ENCODE results near the gene ALDH4A1.

Gene ALDH4A1

GRCh38 chr1:18928406-18928805 is 26.1 kb upstream of the ALDH4A1 start:
- WGBS, 2 experiments (ENCODE audit: insufficient coverage in 2 of 2): 85 to 93% methylated on average over 4 to 7 of the region's 8 CpGs
- Histone ChIP-seq H3K4me3 (ENCODE audit: extremely low read depth, insufficient read depth, low read length, poor library complexity, severe bottlenecking) (no peak overlapping the region), H3K4me1 (ENCODE audit: control insufficient read depth, insufficient read depth, low read length, poor library complexity, severe bottlenecking) (peaks cover 60% of the 10 kb centered on the region), H3K36me3 (ENCODE audit: control insufficient read depth, insufficient read depth, low read length) (no peaks in the 10 kb centered on the region), H3K9me3 (ENCODE audit: control insufficient read depth, low read length) (no peaks in the 10 kb centered on the region), H3K27ac (ENCODE audit: low read depth, low read length, severe bottlenecking) (no peak overlapping the region)

DNA sequence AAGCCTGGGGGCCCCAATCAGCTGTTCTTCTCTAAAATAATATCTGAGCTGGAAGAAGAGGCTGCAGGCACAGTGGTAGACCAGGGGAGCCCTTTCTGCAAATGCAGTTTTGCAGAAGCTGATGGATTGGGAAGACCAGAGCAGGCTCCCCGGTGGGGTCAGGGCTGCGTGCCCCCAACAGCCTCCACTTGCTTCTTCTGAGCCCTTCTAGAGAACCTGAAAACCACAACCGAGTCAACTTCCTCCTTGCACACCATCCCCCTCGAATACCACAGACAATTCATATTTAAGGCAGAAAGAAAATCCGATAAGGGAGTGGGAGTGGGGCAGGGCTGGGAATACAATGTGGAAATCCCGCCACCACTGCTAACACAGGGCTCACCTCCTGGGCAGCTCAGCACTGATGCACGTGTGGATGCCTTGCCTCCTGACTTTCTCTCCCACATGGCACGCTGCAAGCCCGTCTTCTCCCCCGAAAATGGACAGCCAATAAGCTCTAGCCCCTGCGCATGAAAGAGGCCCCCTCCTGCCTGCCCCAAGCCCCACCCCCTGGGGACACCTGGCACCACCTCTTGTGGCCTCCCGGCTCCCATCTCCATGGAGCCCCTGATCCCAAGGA is 25.4 kb upstream of the ALDH4A1 start:
- Histone ChIP-seq H3K4me1 (ENCODE audit: control insufficient read depth, insufficient read depth, low read length, poor library complexity, severe bottlenecking) (peaks cover 63% of the 10 kb centered on the region), H3K9me3 (ENCODE audit: control insufficient read depth, low read length) (no peaks in the 10 kb centered on the region), H3K4me3 (ENCODE audit: extremely low read depth, insufficient read depth, low read length, poor library complexity, severe bottlenecking) (no peak overlapping the region), H3K36me3 (ENCODE audit: control insufficient read depth, insufficient read depth, low read length) (no peaks in the 10 kb centered on the region), H3K27ac (ENCODE audit: low read depth, low read length, severe bottlenecking) (peak overlapping the region; percentile 5)
- WGBS, 2 experiments (ENCODE audit: insufficient coverage in 2 of 2): 75 to 80% methylated on average over 4 to 8 of the region's 12 CpGs

GRCh38 chr1:18927082-18927653 is 24.8 kb upstream of the ALDH4A1 start:
- H3K9me3 ChIP-seq (ENCODE audit: control insufficient read depth, low read length): no peaks in the 10 kb centered on the region
- peak overlapping the region; percentile 97 for H3K27ac ChIP-seq (ENCODE audit: low read depth, low read length, severe bottlenecking)
- WGBS, 2 experiments (ENCODE audit: insufficient coverage in 2 of 2): 91 to 95% methylated on average over 12 to 16 of the region's 16 CpGs
- no peaks in the 10 kb centered on the region for H3K36me3 ChIP-seq (ENCODE audit: control insufficient read depth, insufficient read depth, low read length)
- peaks cover 67% of the 10 kb centered on the region for H3K4me1 ChIP-seq (ENCODE audit: control insufficient read depth, insufficient read depth, low read length, poor library complexity, severe bottlenecking)
- H3K4me3 ChIP-seq (ENCODE audit: extremely low read depth, insufficient read depth, low read length, poor library complexity, severe bottlenecking): no peak overlapping the region

GRCh38 chr1:18926315-18927081 is 24.1 kb upstream of the ALDH4A1 start:
- Histone ChIP-seq H3K4me3 (ENCODE audit: extremely low read depth, insufficient read depth, low read length, poor library complexity, severe bottlenecking) (no peak overlapping the region), H3K9me3 (ENCODE audit: control insufficient read depth, low read length) (no peaks in the 10 kb centered on the region), H3K36me3 (ENCODE audit: control insufficient read depth, insufficient read depth, low read length) (no peaks in the 10 kb centered on the region), H3K4me1 (ENCODE audit: control insufficient read depth, insufficient read depth, low read length, poor library complexity, severe bottlenecking) (peaks cover 66% of the 10 kb centered on the region), H3K27ac (ENCODE audit: low read depth, low read length, severe bottlenecking) (peak overlapping the region; percentile 97)
- 32 to 55% methylated on average over 7 to 8 of the region's 13 CpGs for WGBS, 2 experiments (ENCODE audit: insufficient coverage in 2 of 2)

GRCh38 chr1:18925279-18925678 is 22.9 kb upstream of the ALDH4A1 start:
- Histone ChIP-seq H3K27ac (ENCODE audit: low read depth, low read length, severe bottlenecking) (no peak overlapping the region), H3K4me1 (ENCODE audit: control insufficient read depth, insufficient read depth, low read length, poor library complexity, severe bottlenecking) (peaks cover 66% of the 10 kb centered on the region), H3K4me3 (ENCODE audit: extremely low read depth, insufficient read depth, low read length, poor library complexity, severe bottlenecking) (no peak overlapping the region), H3K9me3 (ENCODE audit: control insufficient read depth, low read length) (no peaks in the 10 kb centered on the region), H3K36me3 (ENCODE audit: control insufficient read depth, insufficient read depth, low read length) (peaks cover 8% of the 10 kb centered on the region)
- 97 to 98% methylated on average over 7 of the region's 9 CpGs for WGBS, 2 experiments (ENCODE audit: insufficient coverage in 2 of 2)

GRCh38 chr1:18924221-18924691 is 21.9 kb upstream of the ALDH4A1 start:
- 80 to 84% methylated on average over 7 to 10 of the region's 11 CpGs for WGBS, 2 experiments (ENCODE audit: insufficient coverage in 2 of 2)
- Histone ChIP-seq H3K27ac (ENCODE audit: low read depth, low read length, severe bottlenecking) (peak overlapping the region; percentile 45), H3K9me3 (ENCODE audit: control insufficient read depth, low read length) (no peaks in the 10 kb centered on the region), H3K36me3 (ENCODE audit: control insufficient read depth, insufficient read depth, low read length) (peaks cover 15% of the 10 kb centered on the region), H3K4me1 (ENCODE audit: control insufficient read depth, insufficient read depth, low read length, poor library complexity, severe bottlenecking) (peaks cover 65% of the 10 kb centered on the region), H3K4me3 (ENCODE audit: extremely low read depth, insufficient read depth, low read length, poor library complexity, severe bottlenecking) (no peak overlapping the region)

DNA sequence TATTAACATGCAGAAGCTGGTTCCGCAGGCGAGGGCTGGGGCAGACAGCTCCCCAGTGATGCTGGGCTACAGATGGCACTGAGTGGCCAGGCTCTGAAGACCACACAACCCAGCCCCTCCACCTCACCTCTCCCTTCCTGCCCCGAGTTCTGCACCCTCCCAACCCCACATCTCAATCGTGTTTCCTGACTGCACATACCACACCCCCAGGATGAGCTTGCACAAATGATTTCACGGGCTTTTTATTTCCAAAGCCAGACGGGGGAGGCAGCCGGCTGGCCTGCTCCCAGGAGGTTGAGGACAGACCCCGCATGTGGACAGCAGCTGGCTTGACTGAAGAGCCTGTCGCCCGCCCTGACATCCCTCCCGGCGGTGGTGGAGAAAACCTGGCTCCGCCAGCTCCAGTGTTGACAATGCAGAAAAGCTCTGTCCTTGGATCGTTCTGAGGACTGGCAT is 21.4 kb upstream of the ALDH4A1 start:
- WGBS, 2 experiments (ENCODE audit: insufficient coverage in 2 of 2): 73 to 81% methylated on average over 9 to 14 of the region's 14 CpGs
- Histone ChIP-seq H3K4me3 (ENCODE audit: extremely low read depth, insufficient read depth, low read length, poor library complexity, severe bottlenecking) (no peak overlapping the region), H3K4me1 (ENCODE audit: control insufficient read depth, insufficient read depth, low read length, poor library complexity, severe bottlenecking) (peaks cover 69% of the 10 kb centered on the region), H3K27ac (ENCODE audit: low read depth, low read length, severe bottlenecking) (peak overlapping the region; percentile 89), H3K9me3 (ENCODE audit: control insufficient read depth, low read length) (no peaks in the 10 kb centered on the region), H3K36me3 (ENCODE audit: control insufficient read depth, insufficient read depth, low read length) (peaks cover 15% of the 10 kb centered on the region)

GRCh38 chr1:18922848-18923755 is 20.7 kb upstream of the ALDH4A1 start:
- Histone ChIP-seq H3K9me3 (ENCODE audit: control insufficient read depth, low read length) (no peaks in the 10 kb centered on the region), H3K4me1 (ENCODE audit: control insufficient read depth, insufficient read depth, low read length, poor library complexity, severe bottlenecking) (peaks cover 64% of the 10 kb centered on the region), H3K36me3 (ENCODE audit: control insufficient read depth, insufficient read depth, low read length) (peaks cover 16% of the 10 kb centered on the region), H3K4me3 (ENCODE audit: extremely low read depth, insufficient read depth, low read length, poor library complexity, severe bottlenecking) (no peak overlapping the region), H3K27ac (ENCODE audit: low read depth, low read length, severe bottlenecking) (peak overlapping the region; percentile 89)
- WGBS, 2 experiments (ENCODE audit: insufficient coverage in 2 of 2): 81 to 89% methylated on average over 11 to 14 of the region's 18 CpGs

- H3K4me3 ChIP-seq (ENCODE audit: extremely low read depth, insufficient read depth, low read length, poor library complexity, severe bottlenecking): no peak overlapping the region
- H3K27ac ChIP-seq (ENCODE audit: low read depth, low read length, severe bottlenecking): peak overlapping the region; percentile 89
- WGBS, 2 experiments (ENCODE audit: insufficient coverage in 2 of 2): 59 to 80% methylated on average over 1 to 5 of the region's 8 CpGs
- H3K9me3 ChIP-seq (ENCODE audit: control insufficient read depth, low read length): no peaks in the 10 kb centered on the region
- H3K36me3 ChIP-seq (ENCODE audit: control insufficient read depth, insufficient read depth, low read length): peaks cover 17% of the 10 kb centered on the region
- H3K4me1 ChIP-seq (ENCODE audit: control insufficient read depth, insufficient read depth, low read length, poor library complexity, severe bottlenecking): peaks cover 56% of the 10 kb centered on the region
Measured at GRCh38 chr1:18922319-18922726, 20.0 kb upstream of the ALDH4A1 start.
